IMR-90 (cell line): Measurements from ENCODE around the gene LTBP4. TPM values are rescaled to one million over a fixed set of nuclear protein-coding genes. Genes with fewer than 3 reads are reported as not detected.

Source experiments
- ATAC-seq: fragments of 200-7000 bp; cut with Tn5 transposase; 2 replicates; pipeline ENCODE4 v1.9.1; 2020; ENCODE audit warnings: low read depth, mild to moderate bottlenecking, moderate library complexity
- BruUV-seq: library from RNA; stranded (reverse); fragments of 400-500 nt; replicated peaks from 2 replicates; lab custom pipeline; 2021; lab: Mats Ljungman, UMichigan
- CTCF ChIA-PET: fragments of 300-600 bp; formaldehyde crosslinking; extraction: SDS; loops from one replicate; lab custom pipeline; 2021; ENCODE audit warnings: antibody characterized with exemption; lab: Yijun Ruan, JAX
- POLR2A ChIA-PET: fragments of 300-600 bp; sonication (Branson Sonifier 250); formaldehyde crosslinking; loops from one replicate; lab custom pipeline; 2022; ENCODE audit warnings: antibody characterized with exemption; ENCODE audit not compliant: unreplicated experiment; lab: Charles Lee
- DNase-seq: peaks from one replicate; pipeline ENCODE4 v3.0.0; 2013
- H2AFZ ChIP-seq: replicated peaks from 2 replicates; pipeline ENCODE3; 2013; ENCODE audit warnings: low read length, mild to moderate bottlenecking; ENCODE audit not compliant: poor library complexity
- H2AK5ac ChIP-seq: 2 replicates; pipeline ENCODE4 v1.6.1; 2013; ENCODE audit warnings: low read depth, low read length, inconsistent platforms
- H2AK9ac ChIP-seq: replicated peaks from 2 replicates; pipeline ENCODE3; 2013; ENCODE audit warnings: mild to moderate bottlenecking, low read depth, low read length, moderate library complexity; ENCODE audit not compliant: poor library complexity
- H2BK120ac ChIP-seq: 2 replicates; pipeline ENCODE4 v1.6.1; 2013; ENCODE audit warnings: low read depth, low read length, inconsistent platforms
- H2BK15ac ChIP-seq: 3 replicates; pipeline ENCODE4 v1.6.1; 2013; ENCODE audit warnings: low read depth, low read length, inconsistent platforms
- H2BK20ac ChIP-seq: 2 replicates; pipeline ENCODE4 v1.6.1; 2013; ENCODE audit warnings: low read depth, mild to moderate bottlenecking, inconsistent platforms, low read length, moderate library complexity
- H2BK5ac ChIP-seq: 2 replicates; pipeline ENCODE4 v1.6.1; 2013; ENCODE audit warnings: mild to moderate bottlenecking, low read depth, low read length, inconsistent platforms; ENCODE audit not compliant: poor library complexity, severe bottlenecking
- H3K14ac ChIP-seq: replicated peaks from 2 replicates; pipeline ENCODE4 v1.6.1; 2013; ENCODE audit warnings: low read depth, low read length, inconsistent platforms
- H3K18ac ChIP-seq: 2 replicates; pipeline ENCODE4 v1.6.1; 2013; ENCODE audit warnings: low read depth, low read length, control low read depth
- H3K23ac ChIP-seq: 2 replicates; pipeline ENCODE4 v1.6.1; 2013; ENCODE audit warnings: low read depth, low read length, inconsistent platforms
- H3K27ac ChIP-seq: 2 replicates; pipeline ENCODE4 v1.5.1; 2013; ENCODE audit warnings: mild to moderate bottlenecking, control low read depth, low read length; ENCODE audit not compliant: insufficient read depth
- H3K27me3 ChIP-seq: 2 replicates; pipeline ENCODE4 v1.6.1; 2013; ENCODE audit warnings: low read length; ENCODE audit not compliant: control insufficient read depth, insufficient read depth
- H3K36me3 ChIP-seq: 2 replicates; pipeline ENCODE4 v1.6.1; 2013; ENCODE audit warnings: low read length, mixed read lengths; ENCODE audit not compliant: control insufficient read depth, insufficient read depth
- H3K4ac ChIP-seq: 2 replicates; pipeline ENCODE4 v1.6.1; 2013; ENCODE audit warnings: low read depth, low read length, inconsistent platforms
- H3K4me1 ChIP-seq: 2 replicates; pipeline ENCODE4 v1.6.1; 2013; ENCODE audit warnings: low read length, mixed read lengths; ENCODE audit not compliant: control insufficient read depth, insufficient read depth
- H3K4me2 ChIP-seq: 2 replicates; pipeline ENCODE4 v1.6.1; 2013; ENCODE audit warnings: low read depth, mild to moderate bottlenecking, control low read depth, low read length, moderate library complexity
- H3K4me3 ChIP-seq: 2 replicates; pipeline ENCODE4 v1.5.1; 2013; ENCODE audit warnings: low read depth, mild to moderate bottlenecking, control low read depth, low read length, moderate library complexity; ENCODE audit not compliant: insufficient read depth
- H3K56ac ChIP-seq: 2 replicates; pipeline ENCODE4 v1.6.1; 2013; ENCODE audit warnings: low read length, inconsistent platforms; ENCODE audit not compliant: insufficient read depth; ENCODE audit errors: extremely low read depth
- H3K79me1 ChIP-seq, 2 experiments: 2 replicates each; pipeline ENCODE4 v1.6.1; 2013; ENCODE audit warnings: low read length in 2 of 2, inconsistent platforms in 1 of 2, low read depth in 1 of 2
- H3K9ac ChIP-seq: 2 replicates; pipeline ENCODE4 v1.6.1; 2013; ENCODE audit warnings: low read depth, low read length, control low read depth
- H3K9me1 ChIP-seq: 2 replicates; pipeline ENCODE4 v1.6.1; 2013; ENCODE audit warnings: low read length, inconsistent platforms; ENCODE audit not compliant: insufficient read depth
- H3K9me3 ChIP-seq: 2 replicates; pipeline ENCODE4 v1.6.1; 2013; ENCODE audit warnings: low read length; ENCODE audit not compliant: control insufficient read depth, insufficient read depth
- H4K20me1 ChIP-seq: 2 replicates; pipeline ENCODE4 v1.6.1; 2013; ENCODE audit warnings: low read length, inconsistent platforms; ENCODE audit not compliant: insufficient read depth
- H4K5ac ChIP-seq: 2 replicates; pipeline ENCODE4 v1.6.1; 2013; ENCODE audit warnings: mild to moderate bottlenecking, low read depth, low read length, control low read depth
- H4K8ac ChIP-seq, 2 experiments: 2 replicates each; pipeline ENCODE4 v1.6.1; 2013; ENCODE audit warnings: low read depth in 2 of 2, low read length in 2 of 2, control low read depth in 1 of 2, inconsistent platforms in 1 of 2
- H4K91ac ChIP-seq: 2 replicates; pipeline ENCODE4 v1.6.1; 2013; ENCODE audit warnings: low read depth, low read length, inconsistent platforms; ENCODE audit not compliant: insufficient read depth
- BHLHE40 ChIP-seq: fragments of 150-350 bp; IDR thresholded peaks from 2 replicates; pipeline ENCODE4 v1.6.1; 2016; ENCODE audit warnings: mild to moderate bottlenecking, low read depth, low read length
- CEBPB ChIP-seq: IDR thresholded peaks from 2 replicates; pipeline ENCODE4 v1.6.1; 2012; ENCODE audit warnings: low read depth, low read length, improper control_type of control experiment
- CHD1 ChIP-seq: IDR thresholded peaks from 2 replicates; pipeline ENCODE4 v1.6.1; 2012; ENCODE audit warnings: low read depth, low read length, improper control_type of control experiment
- CTCF ChIP-seq: conservative IDR thresholded peaks from 2 replicates; pipeline ENCODE4 v1.5.1; 2012; ENCODE audit warnings: mild to moderate bottlenecking, low read depth, low read length, improper control_type of control experiment
- ELK1 ChIP-seq: fragments of 150-350 bp; IDR thresholded peaks from 2 replicates; pipeline ENCODE4 v1.6.1; 2016; ENCODE audit warnings: low read depth, mild to moderate bottlenecking, low read length, moderate library complexity, borderline replicate concordance
- FOS ChIP-seq: fragments of 150-350 bp; IDR thresholded peaks from 2 replicates; pipeline ENCODE4 v1.6.1; 2016; ENCODE audit warnings: low read depth, low read length
- MAFK ChIP-seq: IDR thresholded peaks from 2 replicates; pipeline ENCODE4 v1.6.1; 2012; ENCODE audit warnings: low read depth, low read length, improper control_type of control experiment
- MAZ ChIP-seq: IDR thresholded peaks from 2 replicates; pipeline ENCODE4 v1.6.1; 2012; ENCODE audit warnings: low read depth, mild to moderate bottlenecking, low read length, improper control_type of control experiment, moderate library complexity, borderline replicate concordance
- MXI1 ChIP-seq: IDR thresholded peaks from 2 replicates; pipeline ENCODE4 v1.6.1; 2012; ENCODE audit warnings: low read depth, mild to moderate bottlenecking, low read length, moderate library complexity, borderline replicate concordance
- NFE2L2 ChIP-seq: fragments of 150-350 bp; IDR thresholded peaks from 2 replicates; pipeline ENCODE4 v1.6.1; 2016; ENCODE audit warnings: low read depth, mild to moderate bottlenecking, low read length
- POLR2A ChIP-seq: IDR thresholded peaks from 2 replicates; pipeline ENCODE4 v1.6.1; 2012; ENCODE audit warnings: mild to moderate bottlenecking, low read depth, low read length
- RAD21 ChIP-seq: IDR thresholded peaks from 2 replicates; pipeline ENCODE4 v1.6.1; 2012; ENCODE audit warnings: low read length, improper control_type of control experiment
- RCOR1 ChIP-seq: IDR thresholded peaks from 2 replicates; pipeline ENCODE4 v1.6.1; 2012; ENCODE audit warnings: mild to moderate bottlenecking, low read length, improper control_type of control experiment; ENCODE audit not compliant: insufficient replicate concordance
- RFX5 ChIP-seq: IDR thresholded peaks from 2 replicates; pipeline ENCODE4 v1.8.0; 2012; ENCODE audit warnings: low read depth, mild to moderate bottlenecking, low read length, moderate library complexity
- SMC3 ChIP-seq: fragments of 150-350 bp; IDR thresholded peaks from 2 replicates; pipeline ENCODE4 v1.6.1; 2016; ENCODE audit warnings: low read depth, mild to moderate bottlenecking, antibody characterized with exemption, low read length, moderate library complexity
- USF2 ChIP-seq: fragments of 150-350 bp; IDR thresholded peaks from 2 replicates; pipeline ENCODE4 v1.6.1; 2017; ENCODE audit warnings: mild to moderate bottlenecking, antibody characterized with exemption, low read length, low read depth
- WGBS, 2 experiments: methylation state at CpG; one replicate each; pipeline versions ENCODE4 v1.1.5 to v1.1.7; 2013; ENCODE audit warnings: missing lambda C conversion rate in 2 of 2; ENCODE audit not compliant: insufficient read length in 1 of 2; ENCODE audit errors: extremely low coverage in 2 of 2; 5-methylcytosine and 5-hydroxymethylcytosine counted together
- dilution Hi-C: fragments of 300-500 bp; cut with HindIII; formaldehyde crosslinking; loops from one replicate; pipeline ENCODE4 v1.14.3; 2018; ENCODE audit warnings: low sequenced_read_pairs; ENCODE audit not compliant: unreplicated experiment
- in situ Hi-C: fragments of 300-500 bp; cut with MboI; formaldehyde crosslinking; loops from 3 replicates; pipeline ENCODE4 v1.14.3; 2019; ENCODE audit warnings: low sequenced_read_pairs, inconsistent platforms, mixed read lengths
- intact Hi-C: fragments of 100-400 bp; cut with micrococcal nuclease; formaldehyde crosslinking; loops from 2 replicates; pipeline ENCODE4 v1.10.0; 2022
- polyA plus RNA-seq, 3 experiments: library from polyadenylated mRNA; depleted of rRNA; stranded (reverse); fragments of >200 nt; gene quantifications; 2 replicates each; pipeline ENCODE4 v1.2.3, GENCODE V29; 2012; ENCODE audit warnings: low replicate concordance in 1 of 3
- total RNA-seq: library from RNA; depleted of rRNA; stranded (reverse); fragments of >200 nt; gene quantifications from 2 replicates; pipeline ENCODE4 v1.2.3, GENCODE V29; 2012

The LTBP4 gene
- total and polyA plus RNA-seq, 2 of the 4 experiments (the other 2 are of a cell fraction) = 14.7 to 70.3 TPM

- Histone ChIP-seq H3K4me2 (peak overlapping the region; percentile 96), H2AFZ (peak overlapping the region; percentile 88), H2AK5ac (0 out of 2 replicates have a peak overlapping the region, but pooled peaks have one; percentile 13), H3K9me3 (no peaks in the 10 kb centered on the region), H2BK5ac (no peak overlapping the region), H3K9ac (peak overlapping the region; percentile 61), H3K79me1 (peaks cover 0 to 8% of the 10 kb centered on the region in 2 experiments; a peak in 3 of 4 replicates), H3K4ac (peak overlapping the region; percentile 75), H4K8ac (peak overlapping the region; percentile 30 to 35; a peak in 2 of 4 replicates), H4K91ac (no peak overlapping the region), H3K56ac (no peak overlapping the region), H3K14ac (no peak overlapping the region), H3K23ac (peak overlapping the region; percentile 48; the same call in 1 of the 2 replicates), H3K36me3 (no peaks in the 10 kb centered on the region), H2BK15ac (no peak overlapping the region), H3K9me1 (no peaks in the 10 kb centered on the region), H2AK9ac (peak overlapping the region; percentile 66), H2BK20ac (no peak overlapping the region), H2BK120ac (no peak overlapping the region), H3K4me3 (peak overlapping the region; percentile 50), H3K18ac (no peak overlapping the region; the same call in 1 of the 2 replicates), H3K4me1 (peaks cover 8% of the 10 kb centered on the region), H4K5ac (no peak overlapping the region), H4K20me1 (peaks cover 9% of the 10 kb centered on the region; the same call in 1 of the 2 replicates), H3K27ac (peak overlapping the region; percentile 26), H3K27me3 (no peaks in the 10 kb centered on the region)
- in situ Hi-C loops = loop anchor here (5.0 kb wide), 1 partner anchor 60 kb away; no protein-coding TSS in a partner anchor
- dilution Hi-C loops = no loop called here
- DNase-seq = no peak
- TF ChIP-seq CHD1 = no peak
- no peak for TF ChIP-seq CEBPB
- no peak for TF ChIP-seq USF2
- TF ChIP-seq BHLHE40 = no peak
- TF ChIP-seq FOS = no peak
- no peak for TF ChIP-seq SMC3
- TF ChIP-seq NFE2L2 = no peak
- TF ChIP-seq MXI1 = no peak
- no peak for TF ChIP-seq MAZ
- TF ChIP-seq ELK1 = no peak
- TF ChIP-seq RCOR1 = no peak
- TF ChIP-seq POLR2A = no peak
- TF ChIP-seq RFX5 = no peak
- TF ChIP-seq RAD21 = no peak
- TF ChIP-seq MAFK = no peak
- TF ChIP-seq CTCF = no peak
- ATAC-seq = no peak
- BruUV-seq = no TSS peak
- POLR2A ChIA-PET = no interaction called here
- 4% methylated on average over 5 of the region's 18 CpGs; no CpG with 5 or more reads in 1 of the 2 experiments for WGBS, 2 experiments
- CTCF ChIA-PET = no interaction called here
- intact Hi-C loops = loop anchor here (5.0 to 10.0 kb wide), 3 partner anchors 155 to 463 kb away; partner anchors contain the start of genes C19orf47, PLD3 and SERTAD3
Observed at GRCh38 chr19:40597329-40597838, 3.8 kb upstream of the LTBP4 start.
